ENCODE measurements around the gene PSMC4.

DNA sequence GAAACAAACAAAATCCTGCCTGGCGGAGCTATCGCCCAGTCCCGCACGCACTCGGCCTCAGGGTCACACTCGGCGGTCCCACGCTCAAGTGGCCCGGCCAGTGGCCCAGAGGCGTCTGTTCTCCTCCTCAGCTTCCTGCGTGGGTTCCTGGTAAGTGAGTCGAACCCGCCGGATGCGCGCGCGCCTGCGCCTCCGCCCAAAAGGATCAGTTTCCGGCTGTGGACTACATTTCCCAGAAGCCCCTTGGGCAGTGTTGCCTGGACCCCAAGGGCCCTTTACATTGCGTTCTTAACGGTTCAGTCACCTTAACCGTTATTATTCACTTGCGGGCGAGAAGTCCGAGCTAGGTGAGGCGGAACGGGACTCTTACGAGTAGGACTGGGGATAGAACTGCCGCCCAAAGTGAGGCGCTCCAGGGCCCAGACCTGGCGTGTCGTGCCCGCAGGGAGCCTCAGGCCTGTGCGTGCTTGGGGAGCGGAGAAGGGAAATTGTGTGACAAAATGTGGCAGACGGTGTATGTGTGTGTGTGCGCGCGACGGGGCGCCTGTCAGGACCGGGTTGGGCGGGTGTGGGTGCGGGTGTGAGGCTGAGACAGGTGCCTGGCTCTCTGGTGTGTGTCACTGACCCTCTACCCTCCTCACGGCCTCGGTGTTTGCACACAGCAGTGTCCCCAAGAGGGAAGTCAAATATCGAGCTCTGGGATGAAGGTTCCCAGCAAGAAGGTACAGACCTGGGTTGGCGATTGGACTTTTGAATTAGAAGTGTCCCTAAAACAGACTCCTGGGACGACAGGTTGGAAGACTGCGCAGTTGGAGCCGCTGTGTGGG is 26.1 kb downstream of the PSMC4 start, which contains the start of gene ZNF546:
- TF ChIP-seq CEBPB (IDR thresholded peaks at IDR 0.05; ENCODE audit: low read depth) (no peak), EZH2 (IDR thresholded peaks at IDR 0.05) (no peak), RAD21 (IDR thresholded peaks at IDR 0.05; ENCODE audit: low read depth) (no peak), POLR2A (IDR thresholded peaks at IDR 0.05; ENCODE audit: borderline replicate concordance, extremely low read depth, insufficient read depth, insufficient read length) (peak; percentile 97), YY1 (IDR thresholded peaks at IDR 0.05; ENCODE audit: extremely low read depth, insufficient replicate concordance, low read depth, low read length) (no peak), SP1 (IDR thresholded peaks at IDR 0.05; ENCODE audit: low read depth) (no peak; the same call in 1 of the 2 replicates), SIN3A (IDR thresholded peaks at IDR 0.05; ENCODE audit: low read depth) (peak; percentile 89), JUND (IDR thresholded peaks at IDR 0.05) (no peak), MAX (IDR thresholded peaks at IDR 0.05) (peak; percentile 3), EGR1 (IDR thresholded peaks at IDR 0.05; ENCODE audit: low read depth) (peak; percentile 57; the same call in 1 of the 2 replicates)
- TF ChIP-seq, protein P1, sequence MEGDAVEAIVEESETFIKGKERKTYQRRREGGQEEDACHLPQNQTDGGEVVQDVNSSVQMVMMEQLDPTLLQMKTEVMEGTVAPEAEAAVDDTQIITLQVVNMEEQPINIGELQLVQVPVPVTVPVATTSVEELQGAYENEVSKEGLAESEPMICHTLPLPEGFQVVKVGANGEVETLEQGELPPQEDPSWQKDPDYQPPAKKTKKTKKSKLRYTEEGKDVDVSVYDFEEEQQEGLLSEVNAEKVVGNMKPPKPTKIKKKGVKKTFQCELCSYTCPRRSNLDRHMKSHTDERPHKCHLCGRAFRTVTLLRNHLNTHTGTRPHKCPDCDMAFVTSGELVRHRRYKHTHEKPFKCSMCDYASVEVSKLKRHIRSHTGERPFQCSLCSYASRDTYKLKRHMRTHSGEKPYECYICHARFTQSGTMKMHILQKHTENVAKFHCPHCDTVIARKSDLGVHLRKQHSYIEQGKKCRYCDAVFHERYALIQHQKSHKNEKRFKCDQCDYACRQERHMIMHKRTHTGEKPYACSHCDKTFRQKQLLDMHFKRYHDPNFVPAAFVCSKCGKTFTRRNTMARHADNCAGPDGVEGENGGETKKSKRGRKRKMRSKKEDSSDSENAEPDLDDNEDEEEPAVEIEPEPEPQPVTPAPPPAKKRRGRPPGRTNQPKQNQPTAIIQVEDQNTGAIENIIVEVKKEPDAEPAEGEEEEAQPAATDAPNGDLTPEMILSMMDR (IDR thresholded peaks at IDR 0.05 in 2 of 3, conservative IDR thresholded peaks at IDR 0.05 in 1 of 3; ENCODE audit: borderline replicate concordance in 1 of 3, insufficient read depth in 1 of 3, low read depth in 2 of 3, low read length in 2 of 3), result peak in 1 of 3 experiments; percentile 14; a peak in 1 of 6 replicates
- TF ChIP-seq, protein P2, sequence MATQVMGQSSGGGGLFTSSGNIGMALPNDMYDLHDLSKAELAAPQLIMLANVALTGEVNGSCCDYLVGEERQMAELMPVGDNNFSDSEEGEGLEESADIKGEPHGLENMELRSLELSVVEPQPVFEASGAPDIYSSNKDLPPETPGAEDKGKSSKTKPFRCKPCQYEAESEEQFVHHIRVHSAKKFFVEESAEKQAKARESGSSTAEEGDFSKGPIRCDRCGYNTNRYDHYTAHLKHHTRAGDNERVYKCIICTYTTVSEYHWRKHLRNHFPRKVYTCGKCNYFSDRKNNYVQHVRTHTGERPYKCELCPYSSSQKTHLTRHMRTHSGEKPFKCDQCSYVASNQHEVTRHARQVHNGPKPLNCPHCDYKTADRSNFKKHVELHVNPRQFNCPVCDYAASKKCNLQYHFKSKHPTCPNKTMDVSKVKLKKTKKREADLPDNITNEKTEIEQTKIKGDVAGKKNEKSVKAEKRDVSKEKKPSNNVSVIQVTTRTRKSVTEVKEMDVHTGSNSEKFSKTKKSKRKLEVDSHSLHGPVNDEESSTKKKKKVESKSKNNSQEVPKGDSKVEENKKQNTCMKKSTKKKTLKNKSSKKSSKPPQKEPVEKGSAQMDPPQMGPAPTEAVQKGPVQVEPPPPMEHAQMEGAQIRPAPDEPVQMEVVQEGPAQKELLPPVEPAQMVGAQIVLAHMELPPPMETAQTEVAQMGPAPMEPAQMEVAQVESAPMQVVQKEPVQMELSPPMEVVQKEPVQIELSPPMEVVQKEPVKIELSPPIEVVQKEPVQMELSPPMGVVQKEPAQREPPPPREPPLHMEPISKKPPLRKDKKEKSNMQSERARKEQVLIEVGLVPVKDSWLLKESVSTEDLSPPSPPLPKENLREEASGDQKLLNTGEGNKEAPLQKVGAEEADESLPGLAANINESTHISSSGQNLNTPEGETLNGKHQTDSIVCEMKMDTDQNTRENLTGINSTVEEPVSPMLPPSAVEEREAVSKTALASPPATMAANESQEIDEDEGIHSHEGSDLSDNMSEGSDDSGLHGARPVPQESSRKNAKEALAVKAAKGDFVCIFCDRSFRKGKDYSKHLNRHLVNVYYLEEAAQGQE (IDR thresholded peaks at IDR 0.05; ENCODE audit: low read depth), result no peak
- TF ChIP-seq, protein P3, sequence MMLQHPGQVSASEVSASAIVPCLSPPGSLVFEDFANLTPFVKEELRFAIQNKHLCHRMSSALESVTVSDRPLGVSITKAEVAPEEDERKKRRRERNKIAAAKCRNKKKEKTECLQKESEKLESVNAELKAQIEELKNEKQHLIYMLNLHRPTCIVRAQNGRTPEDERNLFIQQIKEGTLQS (IDR thresholded peaks at IDR 0.05), result no peak

Measured in HCT116 (cell line).